NT2/D1 (cell line): Measurements from ENCODE around the gene LPO.

Experiments
- YY1 ChIP-seq: IDR thresholded peaks from 2 replicates; pipeline ENCODE4 v1.6.1; 2011; ENCODE audit not compliant: insufficient read length, insufficient read depth
- ZNF274 ChIP-seq: IDR thresholded peaks from 2 replicates; pipeline ENCODE4 v1.6.1; 2011; ENCODE audit warnings: mild to moderate bottlenecking, low read depth, low read length

DNA sequence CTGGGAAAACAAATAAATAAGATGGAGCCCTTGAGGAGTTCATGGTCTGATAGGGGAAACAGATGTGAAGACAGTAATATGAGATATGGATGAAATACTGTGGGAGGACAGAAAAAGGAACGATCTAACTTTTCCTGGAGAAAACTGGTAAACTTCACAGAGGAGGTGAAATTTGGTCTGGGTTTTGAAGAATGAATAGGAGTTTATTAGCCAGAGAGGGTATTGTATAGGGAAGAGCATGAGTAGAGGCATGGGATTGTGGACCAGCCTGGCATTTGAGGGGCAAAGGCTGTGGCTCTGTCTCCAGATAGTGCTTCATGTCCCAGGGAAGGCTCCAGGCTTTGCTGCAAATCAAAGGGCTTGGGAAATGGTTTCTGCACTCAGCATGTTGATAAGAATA is 1.6 kb downstream of the LPO start:
- no peak for TF ChIP-seq ZNF274
- TF ChIP-seq YY1: no peak
